Small intestine (tissue), 7 donors: ENCODE measurements around the gene PRDM16. TPM values are rescaled to one million over a fixed set of nuclear protein-coding genes. Genes with fewer than 3 reads are reported as not detected.

Source experiments
- DNase-seq, 2 donors: peaks; one replicate each; pipeline versions ENCODE4 v3.0.0 to v3.0.0-alpha.2; 2013
- FAIRE-seq: peaks from 2 replicates; lab custom pipeline; 2012; peaks lifted over from hg19 to GRCh38; lab: Jason Lieb, UNC
- H3K27ac ChIP-seq, 3 donors: one replicate each; pipeline ENCODE4 v1.5.1; 2013; ENCODE audit warnings: low read length in 2 of 3, mild to moderate bottlenecking in 2 of 3, control low read depth in 1 of 3, inconsistent platforms in 1 of 3, low read depth in 1 of 3, moderate library complexity in 1 of 3
- H3K27me3 ChIP-seq, 3 donors: one replicate each; pipeline ENCODE4 v1.6.1; 2013; ENCODE audit warnings: low read length in 3 of 3, inconsistent platforms in 1 of 3; ENCODE audit not compliant: control insufficient read depth in 3 of 3, insufficient read depth in 3 of 3
- H3K36me3 ChIP-seq, 3 donors: one replicate each; pipeline ENCODE4 v1.6.1; 2013; ENCODE audit warnings: low read length in 3 of 3, inconsistent platforms in 1 of 3, low read depth in 1 of 3, mild to moderate bottlenecking in 1 of 3, moderate library complexity in 1 of 3; ENCODE audit not compliant: control insufficient read depth in 3 of 3, insufficient read depth in 2 of 3
- H3K4me1 ChIP-seq, 3 donors: one replicate each; pipeline ENCODE4 v1.6.1; 2013; ENCODE audit warnings: low read length in 2 of 3, inconsistent platforms in 1 of 3, low read depth in 1 of 3, mild to moderate bottlenecking in 1 of 3, moderate library complexity in 1 of 3; ENCODE audit not compliant: control insufficient read depth in 3 of 3, insufficient read depth in 2 of 3
- H3K4me3 ChIP-seq, 3 donors: one replicate each; pipeline ENCODE4 v1.5.1; 2013; ENCODE audit warnings: low read length in 3 of 3, control low read depth in 1 of 3, inconsistent platforms in 1 of 3, low read depth in 1 of 3, mild to moderate bottlenecking in 1 of 3, moderate library complexity in 1 of 3
- H3K9me3 ChIP-seq, 2 donors: one replicate each; pipeline ENCODE4 v1.6.1; 2013; ENCODE audit warnings: low read depth in 1 of 2, low read length in 1 of 2; ENCODE audit not compliant: control insufficient read depth in 2 of 2, insufficient read depth in 1 of 2
- WGBS, 3 donors: extraction: QIAGEN DNeasy Blood & Tissue Kit; methylation state at CpG; one replicate each; pipeline ENCODE4 v1.1.7; 2013; 5-methylcytosine and 5-hydroxymethylcytosine counted together
- polyA plus RNA-seq, 4 donors: library from polyadenylated mRNA; stranded (reverse) in 3 of 4; unstranded in 1 of 4; fragments of 200-250 nt in 3 of 4; fragments of 120-200 nt in 1 of 4; gene quantifications; one replicate each; pipeline versions ENCODE4 v1.2.1 to v1.2.3, GENCODE V29; 2013
- donor health status: healthy with polysubstance abuse.
- donor health status: control.
- donor health status: control.
- donor health status: Bipolar disorder and iron deficiency.
- donor health status: healthy.

PRDM16 gene
- polyA plus RNA-seq, 4 donors = 5.4 to 11.4 (median 8.2) TPM

DNA sequence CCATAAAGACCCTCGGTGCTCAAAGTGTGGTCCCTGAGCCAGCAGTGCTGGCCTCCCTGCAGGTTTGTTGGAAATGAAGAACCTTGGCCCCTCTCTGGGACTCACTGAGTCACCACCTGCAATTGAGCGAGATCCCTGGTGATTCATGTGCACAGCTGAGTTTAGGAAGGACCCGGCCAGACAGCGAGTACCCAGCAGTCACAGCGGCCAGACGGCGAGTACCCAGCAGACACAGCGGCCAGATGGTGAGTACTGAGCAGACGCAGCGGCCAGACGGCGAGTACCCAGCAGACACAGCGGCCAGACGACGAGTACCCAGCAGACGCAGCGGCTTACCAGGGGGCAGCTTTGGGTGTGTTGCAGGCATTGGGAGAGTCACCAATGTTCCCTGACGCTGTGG, 123.8 kb downstream of the PRDM16 start:
- Histone ChIP-seq H3K36me3 (peaks cover 0 to 64% (median 0%) of the 10 kb centered on the region in 3 donors), H3K9me3 (peaks cover 0 to 13% of the 10 kb centered on the region in 2 donors), H3K27me3 (no peaks in the 10 kb centered on the region), H3K4me3 (no peak overlapping the region), H3K4me1 (peaks cover 0 to 11% (median 0%) of the 10 kb centered on the region in 3 donors), H3K27ac (peak overlapping the region in 2 of 3 donors; percentile 11 to 80)
- WGBS, 3 donors = 27 to 85% (median 41%) methylated on average over 18 of the region's 18 CpGs
- FAIRE-seq (no peak), DNase-seq (peak in 1 of 2 donors; percentile 85)

DNA sequence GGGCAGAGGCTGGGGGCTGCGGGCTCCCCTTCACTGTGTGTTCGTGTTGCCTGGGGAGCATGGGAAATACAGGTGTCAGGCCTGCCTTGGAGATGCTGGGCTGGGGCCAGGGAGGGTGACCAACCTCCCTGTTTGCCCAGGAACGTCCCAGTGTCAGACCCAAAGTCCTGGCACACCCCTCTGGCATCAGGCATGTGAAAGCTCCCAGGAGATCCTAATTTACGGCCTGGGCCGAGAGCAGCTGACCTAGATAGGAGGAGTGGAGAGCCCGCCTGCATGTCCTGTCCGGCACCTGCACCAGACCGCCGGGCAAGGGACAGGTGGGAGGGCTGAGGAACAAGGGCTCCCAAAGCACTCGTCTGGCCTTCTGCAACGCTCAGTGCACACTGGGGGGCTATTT, 124.8 kb downstream of the PRDM16 start:
- FAIRE-seq (no peak), DNase-seq (no peak)
- WGBS, 3 donors = 64 to 70% (median 69%) methylated on average over 11 of the region's 11 CpGs
- Histone ChIP-seq H3K27me3 (no peaks in the 10 kb centered on the region), H3K27ac (no peak overlapping the region), H3K4me1 (peaks cover 0 to 19% (median 0%) of the 10 kb centered on the region in 3 donors), H3K36me3 (peaks cover 0 to 61% (median 0%) of the 10 kb centered on the region in 3 donors), H3K9me3 (peaks cover 0 to 13% of the 10 kb centered on the region in 2 donors), H3K4me3 (no peak overlapping the region)

DNA sequence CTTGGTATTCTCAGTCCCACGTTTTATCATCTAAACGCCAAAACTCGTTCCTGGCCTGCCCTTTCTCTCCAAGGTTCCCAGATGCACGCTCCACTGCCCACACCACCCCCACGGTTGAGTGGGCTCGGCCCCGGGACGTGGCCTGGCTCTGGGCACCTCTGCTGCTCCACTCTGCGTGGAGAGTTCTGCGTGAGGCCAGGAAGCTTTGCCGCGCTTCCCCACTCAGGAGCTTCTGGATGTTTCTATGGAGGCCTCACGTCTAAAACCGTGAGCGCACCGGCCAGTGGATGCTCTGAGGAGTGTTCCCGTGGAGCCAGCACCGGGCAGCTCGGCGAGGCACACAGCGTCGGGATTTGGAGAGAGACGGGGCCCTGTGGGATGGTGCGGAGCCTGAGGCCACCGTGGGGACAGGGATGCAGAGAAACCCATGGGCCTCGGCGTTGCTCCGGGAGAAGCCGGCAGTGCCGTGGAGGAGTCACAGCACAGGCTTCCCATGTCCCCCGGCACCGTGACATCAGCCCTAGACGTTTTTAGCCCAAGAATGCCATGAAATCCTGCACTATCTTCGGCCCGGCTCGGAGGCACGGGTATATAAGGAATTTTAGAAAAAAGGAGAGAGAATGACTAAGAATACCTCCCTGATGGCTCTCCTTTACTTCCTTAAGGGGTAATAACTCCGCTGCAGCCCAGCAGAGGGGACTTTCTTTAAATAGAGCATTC, 125.9 kb downstream of the PRDM16 start:
- Histone ChIP-seq H3K36me3 (peaks cover 0 to 62% (median 0%) of the 10 kb centered on the region in 3 donors), H3K4me3 (no peak overlapping the region), H3K27me3 (no peaks in the 10 kb centered on the region), H3K27ac (peak overlapping the region in 1 of 3 donors; percentile 13), H3K9me3 (peaks cover 0 to 13% of the 10 kb centered on the region in 2 donors), H3K4me1 (peaks cover 0 to 24% (median 0%) of the 10 kb centered on the region in 3 donors)
- 89 to 95% (median 91%) methylated on average over 38 of the region's 38 CpGs for WGBS, 3 donors
- no peak for DNase-seq
- no peak for FAIRE-seq

DNA sequence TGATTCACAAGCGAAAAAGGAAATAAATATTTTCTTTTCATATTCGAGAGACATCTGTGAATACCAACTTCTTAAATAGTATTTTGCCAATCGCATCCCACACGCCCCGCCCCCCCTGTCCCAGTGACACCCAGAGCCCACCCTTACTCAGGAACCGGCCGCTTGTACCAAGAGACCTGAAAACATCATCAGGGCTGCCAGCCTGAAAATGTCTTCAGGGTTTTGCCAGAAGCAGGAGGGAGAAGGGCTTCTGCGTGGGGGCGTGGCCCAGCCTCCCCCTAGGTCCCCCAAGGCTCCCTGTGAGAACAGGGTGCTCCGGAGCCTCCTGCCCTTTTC, 126.4 kb downstream of the PRDM16 start:
- no peak for DNase-seq
- H3K36me3 ChIP-seq = peaks cover 0 to 62% (median 0%) of the 10 kb centered on the region in 3 donors
- peaks cover 0 to 13% of the 10 kb centered on the region in 2 donors for H3K9me3 ChIP-seq
- no peak overlapping the region for H3K4me3 ChIP-seq
- H3K27me3 ChIP-seq = no peaks in the 10 kb centered on the region
- H3K4me1 ChIP-seq = peaks cover 0 to 24% (median 0%) of the 10 kb centered on the region in 3 donors
- FAIRE-seq = no peak
- 86 to 91% (median 86%) methylated on average over 10 of the region's 10 CpGs for WGBS, 3 donors
- H3K27ac ChIP-seq = no peak overlapping the region

DNA sequence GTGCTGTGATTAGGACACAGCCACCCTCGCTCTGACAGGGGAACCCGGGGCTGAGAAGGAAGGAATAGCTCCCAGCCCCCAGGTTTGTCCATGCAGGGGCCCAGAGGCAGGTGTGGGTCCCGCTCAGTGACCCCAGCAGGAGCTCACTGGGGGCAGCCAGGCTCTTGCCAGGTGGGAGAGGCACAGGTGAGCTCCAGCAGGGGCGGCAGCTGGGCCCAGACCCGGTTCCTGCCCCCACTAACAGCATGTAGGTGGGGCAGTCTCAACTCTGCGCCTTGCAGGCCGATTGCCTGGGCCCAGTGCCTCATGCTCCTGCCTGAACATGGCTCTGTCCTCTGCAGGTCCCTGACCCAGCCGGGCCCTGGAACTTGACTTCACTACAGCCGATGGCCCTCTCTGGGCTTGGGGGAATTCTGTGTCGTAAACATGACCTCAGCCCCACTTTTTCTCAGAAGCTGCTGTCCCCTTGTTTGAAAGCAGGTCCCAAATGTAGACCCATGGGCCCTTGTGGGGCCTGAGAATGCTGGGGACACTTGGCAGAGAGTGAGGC, 127.0 kb downstream of the PRDM16 start:
- DNase-seq (no peak), FAIRE-seq (no peak)
- no peak overlapping the region for H3K4me3 ChIP-seq
- H3K27me3 ChIP-seq = no peaks in the 10 kb centered on the region
- H3K9me3 ChIP-seq = peaks cover 0 to 9% of the 10 kb centered on the region in 2 donors
- peaks cover 0 to 62% (median 0%) of the 10 kb centered on the region in 3 donors for H3K36me3 ChIP-seq
- WGBS, 3 donors = 72 to 78% (median 76%) methylated on average over 7 to 10 of the region's 10 CpGs
- peaks cover 0 to 24% (median 0%) of the 10 kb centered on the region in 3 donors for H3K4me1 ChIP-seq
- no peak overlapping the region for H3K27ac ChIP-seq

DNA sequence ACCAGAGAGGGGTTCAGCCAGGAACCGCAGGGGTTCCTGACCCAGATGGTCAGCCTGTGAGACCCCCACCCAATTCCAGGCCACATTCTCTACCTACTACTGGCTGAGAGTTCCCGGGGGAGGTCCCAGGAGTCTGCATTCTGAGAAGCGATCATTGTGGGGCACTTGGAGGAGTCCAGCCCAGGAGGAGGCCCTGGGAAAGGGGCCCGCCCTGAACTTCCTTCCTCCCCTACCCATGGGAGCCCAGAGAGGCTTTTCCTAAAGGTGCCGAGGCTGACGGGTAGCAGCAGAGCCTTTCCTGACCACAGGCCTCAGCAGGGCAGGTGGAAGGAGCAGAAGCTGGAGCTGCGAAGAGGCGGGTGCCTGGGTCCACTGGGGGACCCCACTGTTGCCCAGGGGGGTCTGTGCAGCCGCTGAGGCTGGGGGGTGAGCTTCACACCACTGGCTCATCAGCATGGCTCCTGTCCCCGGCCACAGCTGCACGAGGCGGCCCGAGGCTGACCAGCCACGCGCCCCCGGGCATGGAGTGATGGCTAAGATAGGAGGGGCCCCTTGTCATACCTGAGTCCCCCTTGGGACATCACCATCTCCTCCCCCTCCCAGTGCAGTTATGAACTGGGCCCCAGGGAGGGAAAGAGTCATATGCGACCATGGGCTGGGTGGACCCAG, 127.7 kb downstream of the PRDM16 start:
- FAIRE-seq (no peak), DNase-seq (no peak)
- peaks cover 0 to 62% (median 0%) of the 10 kb centered on the region in 3 donors for H3K36me3 ChIP-seq
- H3K27ac ChIP-seq = no peak overlapping the region
- H3K9me3 ChIP-seq = peaks cover 0 to 3% of the 10 kb centered on the region in 2 donors
- H3K4me3 ChIP-seq = no peak overlapping the region
- no peaks in the 10 kb centered on the region for H3K27me3 ChIP-seq
- H3K4me1 ChIP-seq = peaks cover 0 to 24% (median 0%) of the 10 kb centered on the region in 3 donors
- 80 to 94% (median 91%) methylated on average over 14 to 17 of the region's 17 CpGs for WGBS, 3 donors

DNA sequence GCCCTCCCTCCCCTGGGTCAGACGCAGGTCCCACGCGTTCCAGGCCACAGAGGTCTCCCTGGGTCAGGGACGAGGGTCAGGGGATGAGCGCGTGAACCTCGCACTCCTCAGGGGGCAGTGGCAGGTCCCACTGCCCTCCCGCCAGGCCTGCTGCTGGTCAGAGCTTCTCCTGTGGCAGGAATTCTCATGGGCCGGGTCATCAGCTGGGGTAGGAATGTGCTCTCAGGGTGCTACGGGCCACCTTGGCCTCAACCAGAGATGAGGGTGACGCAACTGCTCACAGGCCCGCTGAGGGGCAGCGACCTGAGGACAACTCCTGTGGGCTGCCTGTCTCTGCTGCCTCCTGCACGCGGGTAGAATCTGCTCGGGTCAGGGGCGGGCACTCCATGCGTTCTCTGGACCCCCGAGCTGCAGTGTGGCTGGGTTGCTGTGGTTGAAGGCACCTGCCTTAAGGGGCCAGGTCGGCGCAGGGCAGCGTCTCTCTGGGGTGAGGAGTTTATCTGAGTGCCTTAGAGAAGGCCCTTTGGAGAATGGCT, 128.8 kb downstream of the PRDM16 start:
- Histone ChIP-seq H3K27ac (no peak overlapping the region), H3K4me1 (peaks cover 0 to 15% (median 0%) of the 10 kb centered on the region in 3 donors), H3K4me3 (no peak overlapping the region), H3K27me3 (no peaks in the 10 kb centered on the region), H3K9me3 (no peaks in the 10 kb centered on the region), H3K36me3 (peaks cover 0 to 63% (median 0%) of the 10 kb centered on the region in 3 donors)
- no peak for DNase-seq
- no peak for FAIRE-seq
- WGBS, 3 donors = 90 to 96% (median 92%) methylated on average over 20 to 22 of the region's 22 CpGs
